ENCODE measurements around the gene RPRML. TPM values are rescaled to one million over a fixed set of nuclear protein-coding genes. Genes with fewer than 3 reads are reported as not detected.

Gene RPRML
- total and polyA plus RNA-seq, 4 donors: 0.06 TPM; not detected in 3

DNA sequence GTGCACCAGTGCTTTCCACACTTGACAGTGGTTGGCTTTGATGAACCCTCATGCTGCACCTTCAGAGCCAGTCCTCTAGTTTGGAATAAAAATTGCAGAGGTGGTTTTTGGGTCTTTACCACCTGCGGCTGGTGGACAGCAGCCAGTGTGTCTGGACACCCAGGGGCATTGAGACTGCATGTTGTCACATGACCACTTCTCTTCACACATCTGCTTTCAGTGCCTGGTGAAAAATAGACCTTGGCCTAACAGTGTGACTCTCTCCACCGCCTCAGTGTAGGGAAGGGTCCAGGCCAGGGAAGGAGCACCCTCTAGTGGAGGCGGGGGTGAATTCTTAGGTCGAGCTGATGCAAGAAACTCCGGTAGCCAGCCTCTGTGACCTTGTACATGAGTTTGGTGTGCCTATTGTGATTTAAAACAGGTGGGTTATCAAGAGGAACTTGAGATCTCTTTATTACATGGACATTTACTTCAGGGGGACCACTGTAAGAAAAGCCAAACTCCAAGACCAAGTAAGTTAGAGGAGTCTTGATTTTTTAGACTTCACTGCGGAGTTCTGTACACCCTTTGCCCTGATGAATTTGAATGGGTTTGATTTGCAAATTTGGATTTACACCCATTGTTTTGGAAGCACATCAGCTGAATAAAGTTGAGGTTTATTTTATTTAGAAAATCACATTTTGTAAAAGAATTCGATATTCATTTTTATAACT lies 38.2 kb downstream of the RPRML start:
- H3K9ac ChIP-seq (ENCODE audit: low read depth in 1 of 2, low read length in 2 of 2): no peak overlapping the region
- H3K27ac ChIP-seq (ENCODE audit: low read depth in 1 of 2, low read length in 2 of 2): no peak overlapping the region
- H3K36me3 ChIP-seq (ENCODE audit: control insufficient read depth in 4 of 4, insufficient read depth in 3 of 4, low read depth in 1 of 4, low read length in 3 of 4): peaks cover 7 to 41% (median 33%) of the 10 kb centered on the region in 4 donors
- no peaks in the 10 kb centered on the region for H3K27me3 ChIP-seq (ENCODE audit: control insufficient read depth in 4 of 4, insufficient read depth in 4 of 4, low read length in 3 of 4)
- H3K4me1 ChIP-seq (ENCODE audit: control insufficient read depth in 4 of 4, insufficient read depth in 4 of 4, low read length in 3 of 4): peaks cover 7 to 12% (median 8%) of the 10 kb centered on the region in 4 donors
- no peaks in the 10 kb centered on the region for H3K9me3 ChIP-seq (ENCODE audit: control insufficient read depth in 4 of 4, low read length in 3 of 4)
- no peak overlapping the region for H3K4me3 ChIP-seq (ENCODE audit: low read depth in 1 of 3, low read length in 3 of 3)
- peak; percentile 83 for DNase-seq (ENCODE audit: low spot score)
- WGBS: 37% methylated on average over 7 of the region's 7 CpGs
- TF ChIP-seq RXRA (IDR thresholded peaks at IDR 0.05): peak; percentile 29 to 61
- TF ChIP-seq RAD21 (IDR thresholded peaks at IDR 0.05): peak; percentile 97 to 98
- no peak for TF ChIP-seq JUND (IDR thresholded peaks at IDR 0.05)
- TF ChIP-seq, protein P1, sequence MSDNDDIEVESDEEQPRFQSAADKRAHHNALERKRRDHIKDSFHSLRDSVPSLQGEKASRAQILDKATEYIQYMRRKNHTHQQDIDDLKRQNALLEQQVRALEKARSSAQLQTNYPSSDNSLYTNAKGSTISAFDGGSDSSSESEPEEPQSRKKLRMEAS (IDR thresholded peaks at IDR 0.05): no peak
- TF ChIP-seq, protein P2, sequence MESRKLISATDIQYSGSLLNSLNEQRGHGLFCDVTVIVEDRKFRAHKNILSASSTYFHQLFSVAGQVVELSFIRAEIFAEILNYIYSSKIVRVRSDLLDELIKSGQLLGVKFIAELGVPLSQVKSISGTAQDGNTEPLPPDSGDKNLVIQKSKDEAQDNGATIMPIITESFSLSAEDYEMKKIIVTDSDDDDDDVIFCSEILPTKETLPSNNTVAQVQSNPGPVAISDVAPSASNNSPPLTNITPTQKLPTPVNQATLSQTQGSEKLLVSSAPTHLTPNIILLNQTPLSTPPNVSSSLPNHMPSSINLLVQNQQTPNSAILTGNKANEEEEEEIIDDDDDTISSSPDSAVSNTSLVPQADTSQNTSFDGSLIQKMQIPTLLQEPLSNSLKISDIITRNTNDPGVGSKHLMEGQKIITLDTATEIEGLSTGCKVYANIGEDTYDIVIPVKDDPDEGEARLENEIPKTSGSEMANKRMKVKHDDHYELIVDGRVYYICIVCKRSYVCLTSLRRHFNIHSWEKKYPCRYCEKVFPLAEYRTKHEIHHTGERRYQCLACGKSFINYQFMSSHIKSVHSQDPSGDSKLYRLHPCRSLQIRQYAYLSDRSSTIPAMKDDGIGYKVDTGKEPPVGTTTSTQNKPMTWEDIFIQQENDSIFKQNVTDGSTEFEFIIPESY (IDR thresholded peaks at IDR 0.05): no peak
- no peak for TF ChIP-seq NR2F2 (IDR thresholded peaks at IDR 0.05)
- peak; percentile 7 for TF ChIP-seq SP1 (IDR thresholded peaks at IDR 0.05)
- TF ChIP-seq HNF4G (IDR thresholded peaks at IDR 0.05): peak; percentile 23
- TF ChIP-seq EGR1 (IDR thresholded peaks at IDR 0.05; ENCODE audit: low read depth in 2 of 2): no peak
- no peak for TF ChIP-seq TAF1 (conservative IDR thresholded peaks at IDR 0.05)
- TF ChIP-seq, protein P3, sequence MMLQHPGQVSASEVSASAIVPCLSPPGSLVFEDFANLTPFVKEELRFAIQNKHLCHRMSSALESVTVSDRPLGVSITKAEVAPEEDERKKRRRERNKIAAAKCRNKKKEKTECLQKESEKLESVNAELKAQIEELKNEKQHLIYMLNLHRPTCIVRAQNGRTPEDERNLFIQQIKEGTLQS (IDR thresholded peaks at IDR 0.05): peak; percentile 82
- TF ChIP-seq, protein P4, sequence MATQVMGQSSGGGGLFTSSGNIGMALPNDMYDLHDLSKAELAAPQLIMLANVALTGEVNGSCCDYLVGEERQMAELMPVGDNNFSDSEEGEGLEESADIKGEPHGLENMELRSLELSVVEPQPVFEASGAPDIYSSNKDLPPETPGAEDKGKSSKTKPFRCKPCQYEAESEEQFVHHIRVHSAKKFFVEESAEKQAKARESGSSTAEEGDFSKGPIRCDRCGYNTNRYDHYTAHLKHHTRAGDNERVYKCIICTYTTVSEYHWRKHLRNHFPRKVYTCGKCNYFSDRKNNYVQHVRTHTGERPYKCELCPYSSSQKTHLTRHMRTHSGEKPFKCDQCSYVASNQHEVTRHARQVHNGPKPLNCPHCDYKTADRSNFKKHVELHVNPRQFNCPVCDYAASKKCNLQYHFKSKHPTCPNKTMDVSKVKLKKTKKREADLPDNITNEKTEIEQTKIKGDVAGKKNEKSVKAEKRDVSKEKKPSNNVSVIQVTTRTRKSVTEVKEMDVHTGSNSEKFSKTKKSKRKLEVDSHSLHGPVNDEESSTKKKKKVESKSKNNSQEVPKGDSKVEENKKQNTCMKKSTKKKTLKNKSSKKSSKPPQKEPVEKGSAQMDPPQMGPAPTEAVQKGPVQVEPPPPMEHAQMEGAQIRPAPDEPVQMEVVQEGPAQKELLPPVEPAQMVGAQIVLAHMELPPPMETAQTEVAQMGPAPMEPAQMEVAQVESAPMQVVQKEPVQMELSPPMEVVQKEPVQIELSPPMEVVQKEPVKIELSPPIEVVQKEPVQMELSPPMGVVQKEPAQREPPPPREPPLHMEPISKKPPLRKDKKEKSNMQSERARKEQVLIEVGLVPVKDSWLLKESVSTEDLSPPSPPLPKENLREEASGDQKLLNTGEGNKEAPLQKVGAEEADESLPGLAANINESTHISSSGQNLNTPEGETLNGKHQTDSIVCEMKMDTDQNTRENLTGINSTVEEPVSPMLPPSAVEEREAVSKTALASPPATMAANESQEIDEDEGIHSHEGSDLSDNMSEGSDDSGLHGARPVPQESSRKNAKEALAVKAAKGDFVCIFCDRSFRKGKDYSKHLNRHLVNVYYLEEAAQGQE (IDR thresholded peaks at IDR 0.05): no peak
- TF ChIP-seq, protein P5, sequence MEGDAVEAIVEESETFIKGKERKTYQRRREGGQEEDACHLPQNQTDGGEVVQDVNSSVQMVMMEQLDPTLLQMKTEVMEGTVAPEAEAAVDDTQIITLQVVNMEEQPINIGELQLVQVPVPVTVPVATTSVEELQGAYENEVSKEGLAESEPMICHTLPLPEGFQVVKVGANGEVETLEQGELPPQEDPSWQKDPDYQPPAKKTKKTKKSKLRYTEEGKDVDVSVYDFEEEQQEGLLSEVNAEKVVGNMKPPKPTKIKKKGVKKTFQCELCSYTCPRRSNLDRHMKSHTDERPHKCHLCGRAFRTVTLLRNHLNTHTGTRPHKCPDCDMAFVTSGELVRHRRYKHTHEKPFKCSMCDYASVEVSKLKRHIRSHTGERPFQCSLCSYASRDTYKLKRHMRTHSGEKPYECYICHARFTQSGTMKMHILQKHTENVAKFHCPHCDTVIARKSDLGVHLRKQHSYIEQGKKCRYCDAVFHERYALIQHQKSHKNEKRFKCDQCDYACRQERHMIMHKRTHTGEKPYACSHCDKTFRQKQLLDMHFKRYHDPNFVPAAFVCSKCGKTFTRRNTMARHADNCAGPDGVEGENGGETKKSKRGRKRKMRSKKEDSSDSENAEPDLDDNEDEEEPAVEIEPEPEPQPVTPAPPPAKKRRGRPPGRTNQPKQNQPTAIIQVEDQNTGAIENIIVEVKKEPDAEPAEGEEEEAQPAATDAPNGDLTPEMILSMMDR (IDR thresholded peaks at IDR 0.05; ENCODE audit: low read depth, low read length, missing input control): peak; percentile 87
- no peak for TF ChIP-seq YY1 (IDR thresholded peaks at IDR 0.05)
- peak; percentile 60 to 70 for TF ChIP-seq HNF4A (conservative IDR thresholded peaks at IDR 0.05)
- no peak for TF ChIP-seq FOXA2 (IDR thresholded peaks at IDR 0.05)
- peak; percentile 24 for TF ChIP-seq FOXA1 (IDR thresholded peaks at IDR 0.05)
- TF ChIP-seq GABPA (IDR thresholded peaks at IDR 0.05 in 1 of 2, conservative IDR thresholded peaks at IDR 0.05 in 1 of 2): no peak

Measured in liver (tissue), 9 donors.